ENCODE measurements around the gene DCUN1D4. TPM values are rescaled to one million over a fixed set of nuclear protein-coding genes. Genes with fewer than 3 reads are reported as not detected.

The DCUN1D4 gene
- total RNA-seq, 6 experiments from 2014 or later, result 41.0 to 55.1 (median 47.1) TPM

DNA sequence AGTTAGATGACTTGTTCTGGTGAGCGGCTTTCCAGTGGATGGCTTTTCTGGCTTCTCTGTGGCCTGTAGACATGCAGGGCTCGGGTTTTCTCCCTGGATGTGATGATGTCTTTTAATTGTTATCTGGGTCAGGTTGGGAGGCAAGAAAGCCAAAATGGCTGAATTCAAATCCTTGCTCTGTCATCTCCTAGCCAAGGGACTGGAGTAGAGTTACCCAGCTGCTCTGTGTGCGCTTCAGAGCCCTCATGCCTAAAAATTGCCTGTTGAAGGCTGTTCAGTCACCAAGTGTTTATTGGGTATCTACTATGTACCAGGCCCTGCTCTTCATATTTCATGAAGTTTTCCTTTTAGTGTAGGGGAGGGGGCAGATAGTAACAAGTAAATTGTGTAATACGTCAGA is 7.3 kb downstream of the DCUN1D4 start:
- no peak overlapping the region for H3K4me3 Mint-ChIP-seq
- TF ChIP-seq, protein P1, sequence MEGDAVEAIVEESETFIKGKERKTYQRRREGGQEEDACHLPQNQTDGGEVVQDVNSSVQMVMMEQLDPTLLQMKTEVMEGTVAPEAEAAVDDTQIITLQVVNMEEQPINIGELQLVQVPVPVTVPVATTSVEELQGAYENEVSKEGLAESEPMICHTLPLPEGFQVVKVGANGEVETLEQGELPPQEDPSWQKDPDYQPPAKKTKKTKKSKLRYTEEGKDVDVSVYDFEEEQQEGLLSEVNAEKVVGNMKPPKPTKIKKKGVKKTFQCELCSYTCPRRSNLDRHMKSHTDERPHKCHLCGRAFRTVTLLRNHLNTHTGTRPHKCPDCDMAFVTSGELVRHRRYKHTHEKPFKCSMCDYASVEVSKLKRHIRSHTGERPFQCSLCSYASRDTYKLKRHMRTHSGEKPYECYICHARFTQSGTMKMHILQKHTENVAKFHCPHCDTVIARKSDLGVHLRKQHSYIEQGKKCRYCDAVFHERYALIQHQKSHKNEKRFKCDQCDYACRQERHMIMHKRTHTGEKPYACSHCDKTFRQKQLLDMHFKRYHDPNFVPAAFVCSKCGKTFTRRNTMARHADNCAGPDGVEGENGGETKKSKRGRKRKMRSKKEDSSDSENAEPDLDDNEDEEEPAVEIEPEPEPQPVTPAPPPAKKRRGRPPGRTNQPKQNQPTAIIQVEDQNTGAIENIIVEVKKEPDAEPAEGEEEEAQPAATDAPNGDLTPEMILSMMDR (IDR thresholded peaks at IDR 0.05), result no peak
- peaks cover 13% of the 10 kb centered on the region; the same call in 1 of the 2 replicates for H3K36me3 Mint-ChIP-seq (ENCODE audit: low read depth)
- no peaks in the 10 kb centered on the region for H3K27me3 Mint-ChIP-seq (ENCODE audit: insufficient read depth)
- DNase-seq, result no peak
- peaks cover 74% of the 10 kb centered on the region for H3K4me1 Mint-ChIP-seq (ENCODE audit: low read depth)
- no peak overlapping the region for H3K27ac Mint-ChIP-seq
- H3K9me3 Mint-ChIP-seq, result no peaks in the 10 kb centered on the region

DNA sequence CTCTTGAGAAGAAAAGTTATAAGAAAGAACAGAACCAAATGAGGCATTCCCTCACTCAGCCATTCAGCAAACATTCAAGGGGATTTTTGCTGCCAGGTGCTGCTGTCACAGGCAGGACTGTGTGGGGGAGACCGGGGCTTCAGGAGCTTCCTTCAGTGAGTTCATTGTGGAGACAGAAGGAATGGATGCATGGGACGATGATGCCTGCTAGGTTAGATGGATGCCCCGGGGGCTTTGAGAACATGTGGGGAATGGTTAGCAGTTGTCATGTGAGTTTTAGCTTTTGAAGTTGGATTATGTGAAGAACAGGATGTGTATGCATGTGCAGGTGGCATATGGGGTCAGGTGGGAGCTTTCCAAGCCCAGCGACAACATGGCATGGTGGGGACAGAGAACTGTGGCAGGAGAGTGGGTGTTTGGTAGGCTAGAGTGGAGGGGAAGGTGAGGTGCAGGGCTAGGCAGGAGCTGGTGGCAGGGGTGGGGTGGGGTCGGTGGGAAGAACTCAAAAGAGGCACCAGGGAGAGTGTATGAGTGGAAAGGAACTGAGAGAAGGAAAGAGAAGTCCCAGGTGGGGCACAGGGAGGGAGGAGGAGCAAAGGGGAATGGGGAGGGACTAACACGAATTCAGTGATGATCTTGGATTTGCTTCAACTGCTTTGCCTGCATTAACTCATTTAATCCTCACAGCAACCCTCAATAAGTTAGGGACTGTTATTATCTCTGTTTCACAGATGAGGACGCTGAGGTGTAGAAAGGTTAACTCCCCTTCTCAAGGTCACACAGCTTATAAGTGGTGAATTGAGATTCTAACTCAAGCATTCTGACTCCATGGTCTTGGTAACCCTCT is 8.4 kb downstream of the DCUN1D4 start:
- no peak overlapping the region for H3K4me3 Mint-ChIP-seq
- H3K27me3 Mint-ChIP-seq (ENCODE audit: insufficient read depth), result no peaks in the 10 kb centered on the region
- H3K4me1 Mint-ChIP-seq (ENCODE audit: low read depth), result peaks cover 72% of the 10 kb centered on the region
- no peaks in the 10 kb centered on the region for H3K9me3 Mint-ChIP-seq
- TF ChIP-seq, protein P1 (IDR thresholded peaks at IDR 0.05), result no peak
- no peak overlapping the region for H3K27ac Mint-ChIP-seq
- peaks cover 13% of the 10 kb centered on the region; the same call in 1 of the 2 replicates for H3K36me3 Mint-ChIP-seq (ENCODE audit: low read depth)
- DNase-seq, result no peak

DNA sequence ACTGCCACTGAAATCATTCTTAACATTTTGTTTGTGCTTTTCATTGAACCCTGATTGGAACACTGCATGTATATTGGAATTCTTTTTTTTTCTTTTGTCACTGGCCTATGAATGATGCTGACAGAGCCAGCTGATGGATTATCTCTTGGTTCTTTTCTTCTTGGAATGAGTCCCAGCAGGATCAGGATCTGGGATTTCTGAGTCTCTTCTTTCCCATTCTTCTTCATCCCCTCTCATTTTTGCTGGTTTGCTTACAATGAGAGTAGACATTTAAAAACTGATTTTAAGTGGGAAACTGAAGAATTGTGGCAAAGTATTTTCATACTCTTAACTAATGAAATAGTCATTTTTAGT is 9.0 kb downstream of the DCUN1D4 start:
- no peaks in the 10 kb centered on the region for H3K27me3 Mint-ChIP-seq (ENCODE audit: insufficient read depth)
- peaks cover 66% of the 10 kb centered on the region for H3K4me1 Mint-ChIP-seq (ENCODE audit: low read depth)
- H3K27ac Mint-ChIP-seq, result 0 out of 2 replicates have a peak overlapping the region, but pooled peaks have one; percentile 72

DNA sequence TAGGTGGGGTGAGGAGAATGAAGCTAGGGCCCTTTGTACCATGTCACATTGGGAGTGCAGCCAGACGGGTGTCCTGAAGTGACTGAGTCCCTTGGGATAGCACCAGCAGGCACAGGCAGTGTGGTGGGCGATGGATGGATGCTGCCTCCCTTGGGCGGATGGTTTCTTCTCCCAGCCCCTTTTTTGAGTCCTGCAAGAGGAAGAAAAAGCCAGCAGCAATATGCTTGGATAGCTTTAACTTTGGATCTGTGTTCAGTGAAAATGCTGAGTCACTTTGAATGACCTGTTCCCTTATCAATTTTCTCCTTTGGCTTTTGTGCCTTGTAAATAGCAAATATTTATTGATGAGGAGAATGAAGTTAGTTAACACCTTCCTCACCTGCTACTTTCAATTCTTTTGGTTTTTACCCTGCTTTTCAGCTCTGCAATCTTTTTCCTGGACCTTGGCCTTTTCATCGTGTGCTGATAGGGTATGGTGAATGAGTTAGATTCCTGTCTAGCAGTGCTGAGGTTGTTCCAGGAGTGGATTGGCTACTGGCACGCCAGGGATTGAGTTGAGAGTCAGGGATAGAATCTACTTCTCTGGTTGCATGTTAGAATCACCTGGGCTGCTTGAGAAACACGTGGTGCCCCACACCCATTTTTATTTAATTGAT is 10.2 kb downstream of the DCUN1D4 start:
- Mint-ChIP-seq H3K36me3 (ENCODE audit: low read depth) (peaks cover 25% of the 10 kb centered on the region), H3K4me3 (no peak overlapping the region), H3K4me1 (ENCODE audit: low read depth) (peaks cover 62% of the 10 kb centered on the region), H3K27ac (peak overlapping the region; percentile 72), H3K27me3 (ENCODE audit: insufficient read depth) (no peaks in the 10 kb centered on the region), H3K9me3 (no peaks in the 10 kb centered on the region)
- no peak for DNase-seq
- TF ChIP-seq, protein P1 (IDR thresholded peaks at IDR 0.05), result no peak

More for the DNA sequence above, 9.0 kb downstream of the DCUN1D4 start:
- TF ChIP-seq, protein P1 (IDR thresholded peaks at IDR 0.05), result no peak
- peaks cover 13% of the 10 kb centered on the region for H3K36me3 Mint-ChIP-seq (ENCODE audit: low read depth)
- no peak overlapping the region for H3K4me3 Mint-ChIP-seq
- H3K9me3 Mint-ChIP-seq, result no peaks in the 10 kb centered on the region
- no peak for DNase-seq

DNA sequence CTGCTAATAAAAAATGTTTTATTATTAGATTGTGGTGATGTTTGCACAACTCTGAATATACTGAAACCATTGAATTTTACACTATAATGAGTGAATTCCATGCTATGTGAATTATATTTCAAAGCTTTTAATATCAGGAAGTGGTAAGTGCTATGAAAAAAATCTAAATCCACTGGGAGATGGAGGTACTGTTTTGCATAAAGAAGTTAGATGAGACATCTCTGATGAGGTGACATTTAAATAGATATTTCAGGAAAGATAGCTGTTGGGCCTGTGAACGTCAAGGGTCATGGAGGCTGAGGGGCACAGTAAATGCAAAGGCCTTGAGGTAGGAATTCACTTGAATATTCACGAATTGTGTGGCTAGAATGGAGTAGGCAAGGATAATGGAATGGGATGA is 12.3 kb downstream of the DCUN1D4 start:
- Mint-ChIP-seq H3K27ac (no peak overlapping the region), H3K4me3 (no peak overlapping the region), H3K27me3 (ENCODE audit: insufficient read depth) (no peaks in the 10 kb centered on the region), H3K9me3 (no peaks in the 10 kb centered on the region), H3K36me3 (ENCODE audit: low read depth) (peaks cover 26% of the 10 kb centered on the region), H3K4me1 (ENCODE audit: low read depth) (peaks cover 74% of the 10 kb centered on the region)
- DNase-seq, result no peak
- TF ChIP-seq, protein P1 (IDR thresholded peaks at IDR 0.05), result no peak

All from HFFc6 (cell line).